Ureter (tissue), 1 donor: ENCODE data around the gene ACER1. TPM values are rescaled to one million over a fixed set of nuclear protein-coding genes. Genes with fewer than 3 reads are reported as not detected.
"Not testable (repeated sequence)": the region's sequence is repeated elsewhere in the genome, so short reads cannot be mapped to it uniquely, and the experiment has no call there.

Experiments
- DNase-seq: peaks from one replicate; pipeline ENCODE4 v3.0.0-alpha.2; 2020; ENCODE audit warnings: low spot score
- total RNA-seq: library from RNA; stranded (reverse); gene quantifications from one replicate; pipeline ENCODE4 v1.2.4, GENCODE V29; 2023
- donor health status: DM: yes; HTN: yes; CAD: no.

The ACER1 gene
- total RNA-seq, 1 donor from 2014 or later = not detected

DNA sequence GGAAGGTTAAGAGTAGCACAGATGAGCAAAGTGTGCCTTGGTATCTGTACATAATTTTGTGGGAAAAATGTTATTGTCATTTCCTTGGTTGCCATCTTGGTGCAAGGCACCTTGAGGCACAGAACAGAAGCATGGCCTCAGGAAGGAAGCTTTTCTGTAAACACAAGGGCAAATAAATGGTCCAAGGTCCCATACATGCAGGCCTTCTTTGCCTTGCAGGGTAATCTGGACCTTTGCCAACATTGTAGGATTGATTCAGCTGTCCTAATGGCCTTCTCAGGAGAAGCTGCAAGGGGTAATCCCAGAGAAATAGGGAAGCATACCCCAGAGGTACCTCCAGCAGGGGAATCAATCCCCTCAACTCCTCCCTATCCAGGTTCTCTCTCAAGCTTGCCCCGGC lies 44.7 kb downstream of the ACER1 start:
- DNase-seq = no peak

DNA sequence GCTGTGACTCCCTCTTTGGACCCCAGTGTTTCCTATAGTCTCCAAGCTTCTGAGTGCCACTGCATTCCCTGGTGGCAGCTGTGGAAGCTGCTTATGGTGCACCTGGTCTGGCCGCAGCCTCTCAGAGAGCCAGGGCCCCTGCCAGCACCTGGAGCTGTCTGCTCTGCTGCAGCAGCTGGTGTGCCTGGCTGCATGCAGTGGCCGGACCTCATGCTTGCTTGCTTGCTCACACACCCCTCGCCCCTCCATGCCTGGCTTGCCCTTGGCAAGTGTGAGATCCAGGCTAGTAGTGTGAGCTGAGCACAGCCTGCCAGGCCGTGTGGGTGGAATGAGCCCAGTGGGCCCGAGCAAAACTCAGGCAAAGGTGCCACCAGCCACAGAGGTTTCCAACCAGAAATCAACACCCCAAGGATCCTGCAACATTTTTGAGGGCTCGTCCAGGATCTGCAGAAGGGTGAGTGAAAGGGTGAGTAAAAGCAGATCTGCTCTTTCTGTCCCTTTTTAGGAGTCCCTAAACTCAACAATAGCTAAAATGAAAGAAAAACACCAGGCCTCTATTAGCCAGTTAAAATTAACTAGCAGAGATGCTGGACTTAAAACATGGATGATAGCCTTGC lies 46.0 kb downstream of the ACER1 start:
- DNase-seq = no peak

DNA sequence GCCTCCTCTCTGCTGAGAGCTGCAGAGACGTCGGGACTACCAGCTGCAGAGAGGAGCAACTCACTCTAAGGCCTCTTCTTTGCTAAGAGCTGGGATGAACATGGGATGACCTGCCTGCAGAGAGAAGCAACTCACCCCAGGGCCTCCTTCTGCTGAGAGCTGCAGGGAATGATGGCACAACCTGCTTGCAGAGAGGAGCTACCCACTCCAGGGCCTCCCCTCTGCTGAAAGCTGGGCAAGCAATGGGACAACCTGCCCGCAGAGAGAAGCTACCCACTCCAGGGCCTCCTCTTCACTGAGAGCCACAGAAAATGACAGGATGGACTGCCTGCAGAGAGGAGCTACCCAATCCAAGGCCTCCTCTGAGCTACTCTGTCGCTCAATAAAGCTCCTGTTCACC lies 46.7 kb downstream of the ACER1 start:
- DNase-seq = no peak

DNA sequence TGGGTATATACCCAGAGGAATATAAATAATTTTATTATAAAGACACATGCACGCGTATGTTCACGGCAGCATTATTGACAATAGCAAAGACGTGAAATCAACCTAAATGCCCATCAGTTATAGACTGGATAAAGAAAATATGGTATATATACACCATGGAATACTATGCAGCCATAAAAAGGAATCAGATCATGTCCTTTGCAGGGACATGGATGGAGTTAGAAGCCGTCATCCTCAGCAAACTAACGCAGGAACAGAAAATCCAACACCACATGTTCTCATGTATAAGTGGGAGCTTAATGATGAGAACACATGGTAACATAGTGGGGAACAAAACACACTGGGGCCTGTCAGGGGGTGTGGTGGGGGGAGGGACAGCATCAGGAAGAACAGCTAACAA lies 51.0 kb downstream of the ACER1 start:
- DNase-seq = not testable (repeated sequence)

DNA sequence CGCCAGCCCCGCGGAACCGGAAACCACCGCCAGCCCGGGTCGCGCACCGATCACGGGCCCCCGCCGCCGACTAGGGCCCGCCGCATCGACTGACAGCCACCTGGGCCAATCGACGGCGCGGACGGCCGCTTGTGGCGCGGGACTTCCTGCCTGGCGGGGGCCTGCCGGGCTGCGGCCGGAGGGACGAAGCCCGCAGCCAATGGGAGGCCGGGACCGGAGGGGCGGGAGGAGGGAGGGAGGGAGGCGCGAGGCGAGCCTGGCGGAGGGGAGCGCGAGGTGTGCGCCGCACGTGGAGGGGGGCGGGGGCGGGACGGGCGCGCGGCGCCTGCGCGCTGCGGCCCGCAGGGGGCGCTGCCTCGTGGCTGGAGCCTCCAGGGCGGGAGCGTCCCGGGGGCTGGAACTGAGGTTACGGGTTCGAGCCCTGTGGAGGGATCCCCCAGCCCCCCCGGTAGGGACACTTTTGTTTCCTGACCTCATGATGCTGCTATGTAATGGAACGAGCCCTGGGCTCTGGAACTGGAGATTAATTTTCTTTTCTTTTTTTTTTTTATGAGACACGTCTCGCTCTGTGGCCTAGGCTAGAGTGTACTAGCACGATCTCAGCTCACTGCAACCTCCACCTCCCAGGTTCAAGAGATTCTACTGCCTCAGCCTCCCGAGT lies 53.4 kb downstream of the ACER1 start, which contains the start of gene MLLT1:
MLLT1 (minus strand) TSS at position 45 of the 661 bp plus-strand sequence. CDS start 191 bp downstream, outside the sequence.
- peak; percentile 97 for DNase-seq

DNA sequence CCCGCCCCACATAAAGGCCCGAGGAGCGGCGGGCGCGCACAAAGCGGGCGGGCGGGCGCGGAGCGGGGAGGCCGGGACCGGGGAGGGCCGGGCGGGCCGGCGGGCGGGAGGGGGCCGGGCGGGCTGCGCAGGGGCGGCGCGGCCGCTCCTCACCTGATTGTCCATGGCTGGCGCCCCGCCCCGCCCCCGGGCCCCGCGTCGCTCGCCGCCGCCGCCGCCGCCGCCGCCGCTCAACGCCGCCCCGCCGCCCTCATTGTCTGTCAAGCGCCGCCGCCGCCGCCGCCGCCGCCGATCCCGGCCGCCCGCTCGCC lies 53.8 kb downstream of the ACER1 start:
- no peak for DNase-seq

DNA sequence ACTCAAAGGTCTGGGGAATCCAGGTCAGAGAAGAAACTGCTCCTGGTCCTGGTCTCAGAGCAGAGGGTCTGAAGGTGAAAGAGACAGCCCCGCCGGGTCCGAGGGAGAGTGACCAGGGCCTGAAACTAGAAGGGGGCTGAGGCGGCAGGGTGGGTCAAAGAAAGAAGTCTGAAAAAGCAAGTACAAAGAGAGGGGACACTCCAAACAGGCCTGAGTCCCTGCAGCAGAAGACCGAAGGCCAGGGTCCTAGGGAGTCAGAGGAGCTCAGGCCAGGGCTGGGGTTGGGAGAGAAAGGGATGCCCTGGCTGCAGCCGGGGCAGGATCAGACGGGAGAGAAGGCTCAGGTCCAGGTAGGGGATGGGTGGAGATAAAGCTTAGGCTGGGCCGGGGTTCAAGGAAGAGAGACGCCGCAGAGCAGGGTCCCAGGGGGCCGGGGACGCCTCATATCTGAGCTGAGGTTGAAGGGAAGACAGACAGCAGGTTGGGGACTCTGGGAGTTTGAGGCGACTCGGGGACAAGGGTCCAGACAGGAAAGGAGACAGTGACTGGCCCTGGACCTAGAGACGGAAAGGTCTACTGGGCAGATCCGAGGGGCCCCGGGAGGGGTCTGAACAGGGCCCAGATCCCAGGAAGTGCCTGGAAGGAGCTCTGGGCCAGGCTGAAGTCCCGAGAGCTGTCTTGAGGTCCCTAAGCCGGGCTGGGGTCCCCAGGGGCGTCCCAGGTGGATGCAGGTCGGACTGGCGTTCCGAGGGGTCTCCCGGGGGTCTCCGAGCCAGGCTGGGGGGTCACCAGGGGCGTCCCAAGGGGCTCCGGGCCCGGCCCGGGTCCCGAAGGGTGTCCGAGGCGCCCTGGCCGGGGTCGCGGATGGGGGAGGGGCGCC lies 54.4 kb downstream of the ACER1 start:
- DNase-seq = no peak

DNA sequence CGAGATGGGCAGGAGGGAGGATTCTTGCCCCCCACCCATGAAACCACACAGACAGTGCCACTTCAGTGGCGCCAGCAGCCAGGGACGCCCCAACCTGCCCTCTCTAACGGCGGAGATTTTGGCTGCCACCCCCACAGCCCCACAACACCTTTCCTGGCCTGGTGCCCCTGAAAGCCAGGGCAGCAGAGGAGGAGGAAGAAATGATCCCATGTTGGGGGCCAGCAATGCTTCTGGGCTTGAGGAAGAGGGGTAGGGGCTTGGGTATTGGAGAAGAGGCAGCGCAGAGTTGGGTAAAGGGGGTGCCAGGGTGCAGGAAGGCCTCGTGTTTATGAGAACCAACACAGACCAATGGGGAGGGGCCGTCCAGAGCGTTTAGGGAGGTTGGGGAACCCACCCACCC lies 55.4 kb downstream of the ACER1 start:
- DNase-seq = no peak

DNA sequence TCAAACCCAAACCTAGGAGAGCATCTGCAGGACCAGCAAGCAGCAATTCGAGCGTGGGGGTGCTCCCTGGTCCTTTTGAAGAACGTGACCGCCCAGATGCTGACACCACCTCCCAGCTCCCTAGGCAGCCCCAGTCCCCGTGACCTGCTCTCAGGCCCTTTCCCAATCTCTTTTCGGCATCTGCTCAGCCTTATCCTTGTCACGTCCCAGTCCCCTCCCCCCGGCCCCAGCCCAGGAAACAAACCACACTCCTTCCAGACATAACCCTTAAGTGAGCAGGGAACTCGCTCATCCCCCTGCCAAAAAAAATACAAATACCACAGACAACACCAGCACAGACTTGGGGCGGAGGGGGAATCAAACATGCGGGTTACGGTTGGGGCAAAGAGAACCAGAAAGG lies 57.0 kb downstream of the ACER1 start:
- peak; percentile 75 for DNase-seq

DNA sequence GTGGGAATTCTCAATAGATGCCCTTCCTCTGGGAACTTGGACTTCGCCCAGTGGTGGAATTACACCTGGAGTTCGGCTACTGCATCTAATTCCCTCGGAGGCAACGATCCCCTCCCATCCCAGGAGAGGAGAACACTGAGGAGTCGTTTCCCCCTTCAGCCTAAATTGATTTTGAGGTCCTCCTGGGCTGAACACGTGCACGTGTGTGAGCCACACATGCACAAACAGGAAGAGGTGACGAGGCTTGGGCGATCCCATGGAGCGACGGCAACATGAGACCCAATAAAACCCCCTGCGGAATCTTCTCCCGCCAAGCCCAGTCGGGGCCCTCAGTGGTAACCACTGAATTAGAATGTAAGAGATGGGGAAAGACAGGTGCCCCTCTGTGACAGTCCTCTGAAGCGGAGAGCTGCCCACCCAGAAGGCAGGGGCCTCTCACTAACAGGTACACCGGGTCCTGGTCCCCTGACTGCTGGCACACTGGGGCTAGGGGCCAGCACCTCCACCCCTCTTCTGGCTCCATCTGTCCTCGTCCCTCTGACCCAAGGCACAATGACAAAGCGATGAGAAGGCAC lies 58.2 kb downstream of the ACER1 start:
- no peak for DNase-seq

DNA sequence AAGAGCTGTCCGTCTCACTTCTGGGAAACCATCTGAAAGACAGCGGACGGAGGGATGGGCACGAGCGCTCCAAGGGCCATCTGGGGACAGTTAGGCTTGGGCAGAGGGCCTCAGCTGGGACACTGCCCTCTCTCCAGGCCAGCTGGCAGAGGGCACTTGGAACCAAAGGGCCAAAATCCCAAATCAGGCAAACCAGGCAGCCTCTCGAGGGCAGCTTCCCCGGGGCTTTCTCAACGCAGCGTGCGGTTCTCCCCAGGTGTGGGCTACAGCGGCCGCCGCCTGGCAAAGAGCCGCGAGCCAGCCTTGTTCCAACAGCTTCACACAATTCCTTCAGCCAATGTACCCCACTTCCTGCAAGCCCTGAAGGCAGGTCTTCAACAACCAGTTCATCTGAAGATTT lies 58.7 kb downstream of the ACER1 start:
- no peak for DNase-seq

DNA sequence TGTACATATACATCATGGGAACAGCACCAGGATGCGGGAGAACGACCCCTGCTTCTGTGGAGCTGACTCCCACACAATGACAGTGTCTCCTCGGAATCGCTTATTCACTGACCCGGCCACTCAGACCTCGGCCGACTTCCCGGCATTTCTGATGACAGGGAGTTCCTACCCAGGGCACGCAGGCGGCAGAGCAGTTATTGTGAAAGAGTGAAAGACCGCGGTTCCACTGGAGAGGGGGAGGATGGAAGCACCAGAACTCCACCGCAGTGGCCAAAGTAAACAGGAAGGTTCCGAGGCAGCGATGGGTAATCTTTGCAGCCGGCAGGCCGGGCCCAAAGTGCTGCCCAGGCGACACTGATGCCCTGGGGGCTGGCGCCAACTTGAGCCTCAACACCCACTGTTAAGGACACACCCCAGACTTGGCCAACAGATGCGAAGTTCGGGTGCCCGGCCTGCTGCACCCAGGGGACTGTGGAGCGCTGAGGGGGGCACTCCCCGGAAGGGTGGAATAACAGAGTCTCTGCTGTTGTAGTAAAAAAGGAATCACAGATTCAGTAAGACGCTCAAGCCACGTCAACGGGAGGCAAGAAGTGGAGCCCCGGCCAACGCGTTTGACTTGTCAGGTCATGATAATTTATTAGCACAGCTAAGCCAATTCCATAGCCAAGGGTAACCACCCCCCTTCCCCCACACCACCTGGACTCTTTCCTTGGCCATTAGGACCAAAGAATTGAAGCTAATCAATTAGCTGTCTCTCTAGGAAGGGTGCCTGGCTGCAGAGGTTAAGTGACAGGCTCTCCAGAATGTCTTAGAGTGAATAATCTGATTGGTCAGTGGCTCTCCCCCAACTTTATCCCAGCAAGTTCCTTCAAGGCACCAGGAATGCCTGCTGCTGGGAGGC lies 59.5 kb downstream of the ACER1 start:
- DNase-seq = peak; percentile 91

DNA sequence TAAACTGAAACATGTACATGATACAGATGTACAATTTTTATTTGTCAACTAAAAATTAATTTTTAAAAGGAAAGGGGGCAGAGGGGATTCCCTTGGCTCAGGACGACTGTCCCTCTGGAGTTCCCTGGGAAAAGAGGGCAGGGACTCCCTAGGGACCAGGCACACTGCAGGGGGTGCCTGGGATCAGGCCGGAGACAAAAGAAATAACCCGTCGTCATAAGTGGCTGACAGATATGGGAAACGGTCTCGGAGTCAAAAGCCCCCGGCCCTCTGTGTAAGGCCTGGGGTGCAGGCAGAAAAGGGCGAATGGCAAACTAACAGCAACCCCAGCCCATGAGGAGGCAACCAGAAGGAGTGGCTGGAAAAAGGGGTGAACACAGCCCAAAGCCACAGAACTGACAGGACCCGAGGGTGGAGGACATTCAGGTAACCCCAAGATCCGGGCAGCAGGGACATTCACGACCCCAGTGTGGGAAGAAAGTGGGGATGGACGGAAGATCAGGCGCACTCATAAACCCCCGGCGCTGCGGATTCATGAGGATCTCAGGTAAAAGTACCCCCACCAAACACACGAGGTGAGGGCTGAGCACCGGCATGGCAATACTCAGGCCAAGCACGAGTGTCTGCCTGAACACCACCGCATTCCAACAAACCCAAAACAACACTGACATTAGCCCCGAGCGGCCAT lies 60.4 kb downstream of the ACER1 start:
- no peak for DNase-seq

DNA sequence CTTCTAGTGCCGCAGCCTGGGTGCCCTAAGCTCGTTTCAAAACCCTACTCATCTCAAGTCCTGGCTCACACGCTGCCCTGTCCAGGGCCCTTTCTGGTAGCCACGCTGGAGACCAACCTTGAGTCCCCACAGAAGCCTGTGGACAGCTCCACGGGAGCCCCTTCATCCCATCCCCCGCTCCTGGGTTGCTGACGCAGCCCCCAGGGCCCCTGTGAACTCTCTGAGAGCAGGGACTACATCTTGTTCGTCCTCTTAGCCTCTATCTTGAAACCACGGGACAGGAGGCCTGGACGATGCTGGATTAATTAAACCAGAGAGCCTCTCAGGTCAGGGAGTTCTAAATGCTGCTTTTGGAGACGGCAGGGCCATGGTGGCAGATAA lies 61.0 kb downstream of the ACER1 start:
- DNase-seq = no peak

DNA sequence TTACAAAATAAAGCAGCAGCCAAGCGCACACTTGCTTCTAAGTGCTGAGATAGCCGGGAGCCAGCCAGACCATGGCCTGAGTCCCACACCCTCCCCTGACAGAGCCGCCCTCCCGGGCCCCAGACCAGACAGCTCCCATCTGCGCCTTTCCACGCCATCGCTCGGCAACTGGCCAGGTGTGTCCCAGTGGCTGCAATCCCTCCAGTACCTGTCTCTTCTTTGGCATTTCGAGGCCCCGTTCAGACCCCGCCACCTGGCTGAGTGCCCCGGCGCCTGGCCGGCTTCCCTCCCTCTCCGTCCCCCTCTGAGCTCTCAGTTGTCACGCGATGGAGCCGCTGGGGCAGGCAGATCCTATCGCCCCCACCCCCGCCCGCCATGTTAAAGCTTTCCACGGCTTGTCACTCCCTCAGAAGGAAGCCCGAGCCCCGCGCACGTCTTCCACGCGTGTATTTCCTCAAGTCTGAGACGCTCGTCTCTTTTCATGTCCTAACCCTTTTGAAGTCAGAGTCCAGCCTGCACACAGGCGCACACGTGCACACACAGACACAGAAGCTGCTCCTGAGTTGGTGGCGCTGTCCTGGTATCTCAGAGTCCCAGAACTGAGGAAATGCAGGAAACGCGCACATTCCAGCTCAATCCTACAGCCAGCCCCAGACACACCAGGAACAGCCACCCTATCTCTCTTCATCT lies 61.5 kb downstream of the ACER1 start:
- DNase-seq = peak; percentile 85

DNA sequence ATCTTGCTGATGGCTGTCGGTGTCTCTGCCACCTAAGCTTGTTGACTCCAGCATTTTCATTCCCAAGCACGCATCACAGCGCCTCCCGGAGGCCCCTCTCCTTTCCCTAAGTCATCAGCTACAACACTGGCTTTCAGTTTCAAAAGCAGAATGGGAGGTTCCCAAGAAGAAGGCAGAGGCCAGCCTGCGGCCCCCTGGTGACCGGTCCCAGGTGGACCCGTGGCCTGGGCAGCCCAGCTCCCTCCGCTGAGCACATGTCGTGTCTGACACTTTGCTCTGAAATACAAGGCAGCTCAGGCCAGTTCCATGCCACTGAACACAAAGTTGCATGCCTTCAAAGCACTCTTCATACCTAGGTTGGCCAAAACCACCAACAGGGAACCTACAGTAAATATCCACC lies 62.2 kb downstream of the ACER1 start:
- DNase-seq = no peak

DNA sequence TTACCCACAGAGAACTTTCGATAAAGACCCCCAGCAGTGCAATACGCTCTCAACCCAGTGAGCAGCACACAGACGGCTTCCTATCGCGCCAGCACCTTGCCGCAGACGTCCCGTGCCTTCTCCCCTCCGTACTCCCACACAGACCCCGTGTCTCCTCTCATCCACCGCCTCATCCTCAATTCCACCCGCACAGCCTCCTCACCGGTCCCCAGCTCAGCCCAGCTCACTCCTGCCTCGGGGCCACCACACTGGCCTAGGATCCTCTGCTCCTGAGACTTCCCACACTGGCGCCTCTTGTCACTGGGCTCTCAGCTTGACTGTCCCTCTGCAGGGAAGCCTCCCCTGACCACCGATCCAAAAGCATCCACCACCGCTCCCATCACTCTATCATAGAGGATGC lies 62.6 kb downstream of the ACER1 start:
- DNase-seq = no peak

DNA sequence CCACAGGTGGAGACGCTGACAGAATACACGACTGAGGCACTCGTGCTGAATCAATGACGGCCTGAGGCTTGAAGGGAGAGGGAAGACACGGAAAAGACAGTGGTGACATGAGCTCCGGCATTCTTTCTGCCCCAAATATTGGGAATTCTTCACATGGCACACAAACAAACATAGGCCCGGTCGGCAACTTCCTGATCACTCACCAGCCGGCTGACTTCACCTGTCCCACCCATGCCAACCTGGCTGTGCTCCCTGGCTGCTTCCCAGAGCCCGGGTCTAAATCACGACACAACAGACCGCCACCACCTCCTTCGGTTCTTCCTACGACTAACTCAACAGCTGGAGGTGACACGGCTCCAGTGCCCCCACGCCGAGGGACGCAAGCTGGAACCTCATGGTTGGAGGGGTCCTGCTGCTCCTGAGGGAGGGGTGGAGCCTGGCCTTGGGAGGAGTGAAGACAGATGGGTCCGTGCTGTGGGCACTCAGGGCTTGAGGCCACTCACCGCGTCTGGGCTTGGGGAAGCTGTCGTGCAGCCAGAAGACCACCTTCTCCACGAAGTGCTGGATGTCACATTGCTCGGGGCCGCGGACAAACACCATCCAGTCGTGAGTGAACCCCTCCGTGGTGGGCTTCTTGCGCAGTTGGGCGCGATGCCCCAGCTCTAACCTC lies 63.2 kb downstream of the ACER1 start:
- no peak for DNase-seq

DNA sequence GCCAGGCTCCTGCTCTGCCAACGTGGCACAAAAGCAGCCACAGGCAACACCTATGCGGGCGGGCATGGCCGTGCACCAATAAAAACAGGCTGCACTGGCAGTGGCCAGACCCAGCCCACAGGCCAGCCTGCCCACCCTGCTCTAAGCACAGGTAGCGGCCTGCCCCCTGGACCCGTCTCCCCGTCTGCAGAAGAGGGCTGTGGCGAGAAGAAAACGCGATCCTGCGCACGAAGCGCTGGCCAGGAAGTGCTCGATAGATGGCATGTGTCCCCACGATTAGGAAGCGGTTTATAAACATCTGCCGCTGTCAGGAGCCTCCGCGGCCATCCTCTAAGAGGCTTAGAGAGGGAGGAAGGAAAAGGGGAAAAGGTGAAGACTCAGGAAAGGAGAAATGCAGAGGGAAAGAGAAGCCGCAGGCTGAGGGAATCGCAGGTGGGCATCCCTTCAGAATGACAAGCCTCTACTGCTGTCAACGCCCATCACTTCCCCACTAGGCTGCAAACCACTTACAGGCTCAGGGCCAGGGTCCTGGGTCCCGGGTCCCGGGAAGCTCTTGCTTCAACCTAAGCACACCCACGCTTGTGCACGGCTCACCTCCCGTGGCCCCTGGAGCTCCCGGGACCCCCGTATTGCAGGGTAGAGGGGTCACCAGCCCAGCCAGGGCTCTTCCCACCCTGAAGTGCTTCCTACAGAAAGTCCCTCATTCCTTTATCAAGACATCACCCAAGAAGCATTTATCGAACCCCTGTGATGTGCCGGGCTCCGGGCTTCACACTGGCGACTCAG lies 64.1 kb downstream of the ACER1 start:
- no peak for DNase-seq
